ENCODE measurements around the gene TNFRSF25. TPM values are rescaled to one million over a fixed set of nuclear protein-coding genes. Genes with fewer than 3 reads are reported as not detected.

The TNFRSF25 gene
- total and polyA plus RNA-seq, 7 experiments from 2014 or later, result 17.3 to 352 (median 177) TPM

DNA sequence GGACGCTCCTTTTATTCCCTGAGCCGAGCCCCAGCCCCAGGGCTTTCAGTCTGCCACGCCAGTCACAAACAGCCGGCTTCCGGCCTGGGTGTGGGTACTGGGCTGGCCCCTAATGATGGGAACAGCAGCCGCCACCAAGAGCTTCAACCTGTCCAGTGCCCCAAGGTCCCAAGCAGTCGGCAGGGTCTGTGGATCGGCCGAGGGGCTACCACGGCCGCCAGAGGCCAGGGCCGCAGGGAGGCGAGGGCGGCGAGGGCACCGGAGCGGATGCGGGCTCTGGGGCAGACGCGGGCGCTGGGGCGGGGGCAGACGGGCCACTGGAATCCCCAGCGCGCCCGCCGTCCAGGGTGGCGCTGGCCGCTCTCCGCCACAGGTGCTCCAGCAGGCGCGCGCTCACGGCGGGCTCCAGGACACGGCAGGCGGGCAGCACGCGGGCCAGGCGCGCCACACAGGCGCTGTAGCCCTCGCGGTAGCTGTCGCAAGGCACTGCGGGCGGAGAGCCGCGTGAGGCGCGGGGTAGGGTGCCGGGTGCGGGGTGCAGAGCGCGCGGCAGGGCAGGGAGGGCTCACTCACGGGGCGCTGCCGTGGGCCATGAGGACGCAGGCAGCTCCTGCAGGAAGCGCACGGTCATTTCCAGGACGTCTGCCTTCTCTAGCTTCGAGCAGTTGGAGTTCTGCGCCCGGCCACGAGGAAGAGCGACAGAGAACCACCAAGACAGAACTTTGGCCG is 47.1 kb downstream of the TNFRSF25 start:
- intact Hi-C loops (cut with micrococcal nuclease), result no loop called here
- Mint-ChIP-seq H3K4me1 (peaks cover 3 to 18% (median 9%) of the 10 kb centered on the region in 7 donors), H3K36me3 (no peaks in the 10 kb centered on the region), H3K27me3 (peaks cover 51 to 80% (median 57%) of the 10 kb centered on the region in 5 donors), H3K4me3 (peak overlapping the region in 7 of 10 donors; percentile 25 to 77 (median 65)), H3K27ac (no peak overlapping the region), H3K9me3 (no peaks in the 10 kb centered on the region)
- ATAC-seq, result no peak
- POLR2A ChIA-PET, result interaction anchor here (1.4 kb wide), 1 partner anchor 14 kb away, joined by 3 read pairs; no protein-coding TSS in a partner anchor
- Histone ChIP-seq H3K36me3 (ENCODE audit: control insufficient read depth in 2 of 3, insufficient read depth in 3 of 3, low read length in 3 of 3) (no peaks in the 10 kb centered on the region), H3K27me3 (ENCODE audit: control insufficient read depth in 2 of 2, insufficient read depth in 2 of 2, low read length in 2 of 2) (peaks cover 5 to 35% of the 10 kb centered on the region in 2 donors), H3K4me3 (ENCODE audit: low read length) (no peak overlapping the region), H3K27ac (ENCODE audit: low read depth, low read length) (no peak overlapping the region), H3K9me3 (ENCODE audit: control insufficient read depth in 2 of 3, low read length in 3 of 3) (no peaks in the 10 kb centered on the region), H3K4me1 (ENCODE audit: control insufficient read depth in 2 of 2, insufficient read depth in 2 of 2, low read length in 2 of 2) (peaks cover 11 to 20% of the 10 kb centered on the region in 2 donors)
- CTCF ChIA-PET, result interaction anchor here (0.6 kb wide), 1 partner anchor 66 kb away, joined by 3 read pairs; no protein-coding TSS in a partner anchor
- DNase-seq, result no peak

DNA sequence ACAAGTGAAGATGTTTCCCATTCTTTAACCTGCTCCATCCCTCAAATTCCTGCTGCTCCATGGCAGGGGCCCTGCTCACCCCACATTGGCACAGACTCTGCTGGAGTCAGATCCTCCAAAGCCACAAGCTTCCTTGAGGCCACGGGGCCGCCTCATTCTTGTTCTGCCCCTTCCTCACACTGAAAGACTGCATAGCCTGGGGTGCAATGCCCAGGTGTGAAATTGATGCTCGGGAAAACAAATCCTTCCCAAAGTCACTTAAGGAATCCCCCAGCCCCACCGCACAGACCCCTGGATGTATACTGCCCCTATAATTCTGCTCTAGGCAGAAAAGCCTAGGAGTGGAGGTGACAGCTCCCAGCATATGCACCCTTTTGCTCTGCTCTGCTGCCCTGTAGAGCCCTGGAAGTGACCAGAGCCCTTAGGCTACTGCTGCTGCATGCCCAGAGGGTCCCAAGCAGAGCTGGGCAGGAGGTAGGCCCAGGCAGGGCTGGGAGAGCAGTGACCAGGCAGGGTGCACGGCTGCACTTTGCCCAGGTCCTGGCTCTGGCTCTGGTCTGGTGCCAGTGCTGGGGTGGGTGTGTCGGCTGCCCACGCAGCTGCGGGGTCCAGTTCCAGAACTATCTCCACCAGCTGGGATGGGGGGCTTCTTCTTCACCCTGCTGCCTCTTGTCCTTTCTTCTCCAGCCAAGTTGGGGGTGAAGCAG is 47.9 kb downstream of the TNFRSF25 start:
- Histone ChIP-seq H3K9me3 (ENCODE audit: control insufficient read depth in 2 of 3, low read length in 3 of 3) (no peaks in the 10 kb centered on the region), H3K4me1 (ENCODE audit: control insufficient read depth in 2 of 2, insufficient read depth in 2 of 2, low read length in 2 of 2) (peaks cover 4 to 14% of the 10 kb centered on the region in 2 donors), H3K27me3 (ENCODE audit: control insufficient read depth in 2 of 2, insufficient read depth in 2 of 2, low read length in 2 of 2) (peaks cover 5 to 31% of the 10 kb centered on the region in 2 donors), H3K36me3 (ENCODE audit: control insufficient read depth in 2 of 3, insufficient read depth in 3 of 3, low read length in 3 of 3) (no peaks in the 10 kb centered on the region), H3K27ac (ENCODE audit: low read depth, low read length) (no peak overlapping the region), H3K4me3 (ENCODE audit: low read length) (no peak overlapping the region)
- H3K36me3 Mint-ChIP-seq, result no peaks in the 10 kb centered on the region
- no peak overlapping the region for H3K27ac Mint-ChIP-seq
- peak overlapping the region in 2 of 10 donors; percentile 7 to 77 for H3K4me3 Mint-ChIP-seq
- H3K27me3 Mint-ChIP-seq, result peaks cover 49 to 80% (median 56%) of the 10 kb centered on the region in 5 donors
- ChIA-PET CTCF (no interaction called here), POLR2A (interaction anchor here (0.5 kb wide), 2 partner anchors 177 to 469 kb away, joined by 3 read pairs; no protein-coding TSS in a partner anchor)
- no peak for ATAC-seq
- H3K4me1 Mint-ChIP-seq, result peaks cover 3 to 17% (median 7%) of the 10 kb centered on the region in 7 donors
- H3K9me3 Mint-ChIP-seq, result no peaks in the 10 kb centered on the region
- intact Hi-C loops (cut with micrococcal nuclease), result no loop called here
- DNase-seq, result no peak

DNA sequence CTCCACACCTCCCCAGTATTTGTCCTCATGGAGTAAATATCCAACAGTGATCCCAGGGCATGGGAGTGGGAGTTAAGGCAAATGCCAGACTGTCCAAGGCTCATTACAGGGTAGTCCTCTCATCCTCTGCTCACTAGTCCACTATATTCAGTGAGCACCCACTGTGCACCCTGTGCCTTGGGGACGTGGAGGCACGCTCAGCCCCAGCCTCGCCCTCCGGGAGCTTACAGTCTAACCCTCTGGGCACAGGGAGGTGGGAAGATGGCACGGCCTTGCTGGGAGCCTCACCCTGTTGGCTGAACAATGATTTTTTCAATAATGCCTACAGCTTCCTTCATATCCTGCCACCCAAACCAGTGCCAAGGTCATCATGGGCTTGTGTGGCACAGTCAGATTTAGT is 49.1 kb downstream of the TNFRSF25 start:
- no peak overlapping the region for H3K4me3 Mint-ChIP-seq
- DNase-seq (no peak), ATAC-seq (no peak)
- H3K36me3 Mint-ChIP-seq, result no peaks in the 10 kb centered on the region
- ChIA-PET CTCF (interaction anchor here (1.3 to 1.7 kb wide), 2 partner anchors 10 to 22 kb away, joined by 4 to 5 read pairs; no protein-coding TSS in a partner anchor), POLR2A (no interaction called here)
- H3K27me3 Mint-ChIP-seq, result peaks cover 54 to 73% (median 57%) of the 10 kb centered on the region in 5 donors
- Histone ChIP-seq H3K27me3 (ENCODE audit: control insufficient read depth in 2 of 2, insufficient read depth in 2 of 2, low read length in 2 of 2) (peaks cover 5 to 31% of the 10 kb centered on the region in 2 donors), H3K27ac (ENCODE audit: low read depth, low read length) (no peak overlapping the region), H3K4me1 (ENCODE audit: control insufficient read depth in 2 of 2, insufficient read depth in 2 of 2, low read length in 2 of 2) (peaks cover 4 to 14% of the 10 kb centered on the region in 2 donors), H3K9me3 (ENCODE audit: control insufficient read depth in 2 of 3, low read length in 3 of 3) (no peaks in the 10 kb centered on the region), H3K4me3 (ENCODE audit: low read length) (no peak overlapping the region), H3K36me3 (ENCODE audit: control insufficient read depth in 2 of 3, insufficient read depth in 3 of 3, low read length in 3 of 3) (no peaks in the 10 kb centered on the region)
- no peak overlapping the region for H3K27ac Mint-ChIP-seq
- no peaks in the 10 kb centered on the region for H3K9me3 Mint-ChIP-seq
- intact Hi-C loops (cut with micrococcal nuclease), result no loop called here
- H3K4me1 Mint-ChIP-seq, result peaks cover 3 to 16% (median 7%) of the 10 kb centered on the region in 7 donors

DNA sequence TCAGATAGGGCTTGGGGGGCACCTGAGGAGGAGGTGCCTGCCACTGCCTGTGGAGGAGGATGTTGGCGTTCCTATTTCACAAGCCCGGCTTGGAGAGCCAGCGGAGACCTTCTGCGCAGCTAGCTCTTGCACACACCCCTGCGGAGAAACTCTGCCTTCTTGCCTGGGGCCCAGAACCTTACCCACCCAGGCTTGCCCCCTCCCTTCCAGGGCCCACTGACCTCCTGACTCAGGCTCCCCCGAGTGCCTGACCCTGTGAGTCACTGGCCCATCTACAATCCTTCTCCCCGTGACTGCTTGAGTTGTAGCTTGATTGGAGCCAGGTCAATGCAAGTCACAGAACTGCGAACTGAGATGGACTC is 49.7 kb downstream of the TNFRSF25 start:
- ChIA-PET CTCF (interaction anchor here (1.3 to 1.7 kb wide), 2 partner anchors 10 to 22 kb away, joined by 4 to 5 read pairs; no protein-coding TSS in a partner anchor), POLR2A (no interaction called here)
- Histone ChIP-seq H3K27ac (ENCODE audit: low read depth, low read length) (no peak overlapping the region), H3K36me3 (ENCODE audit: control insufficient read depth in 2 of 3, insufficient read depth in 3 of 3, low read length in 3 of 3) (no peaks in the 10 kb centered on the region), H3K4me1 (ENCODE audit: control insufficient read depth in 2 of 2, insufficient read depth in 2 of 2, low read length in 2 of 2) (peaks cover 4 to 14% of the 10 kb centered on the region in 2 donors), H3K9me3 (ENCODE audit: control insufficient read depth in 2 of 3, low read length in 3 of 3) (no peaks in the 10 kb centered on the region), H3K27me3 (ENCODE audit: control insufficient read depth in 2 of 2, insufficient read depth in 2 of 2, low read length in 2 of 2) (peaks cover 5 to 27% of the 10 kb centered on the region in 2 donors), H3K4me3 (ENCODE audit: low read length) (no peak overlapping the region)
- peaks cover 3 to 11% (median 7%) of the 10 kb centered on the region in 7 donors for H3K4me1 Mint-ChIP-seq
- DNase-seq (no peak), ATAC-seq (no peak)
- H3K36me3 Mint-ChIP-seq, result no peaks in the 10 kb centered on the region
- H3K9me3 Mint-ChIP-seq, result no peaks in the 10 kb centered on the region
- intact Hi-C loops (cut with micrococcal nuclease), result no loop called here
- H3K27me3 Mint-ChIP-seq, result peaks cover 47 to 69% (median 51%) of the 10 kb centered on the region in 5 donors
- no peak overlapping the region for H3K27ac Mint-ChIP-seq
- H3K4me3 Mint-ChIP-seq, result no peak overlapping the region

DNA sequence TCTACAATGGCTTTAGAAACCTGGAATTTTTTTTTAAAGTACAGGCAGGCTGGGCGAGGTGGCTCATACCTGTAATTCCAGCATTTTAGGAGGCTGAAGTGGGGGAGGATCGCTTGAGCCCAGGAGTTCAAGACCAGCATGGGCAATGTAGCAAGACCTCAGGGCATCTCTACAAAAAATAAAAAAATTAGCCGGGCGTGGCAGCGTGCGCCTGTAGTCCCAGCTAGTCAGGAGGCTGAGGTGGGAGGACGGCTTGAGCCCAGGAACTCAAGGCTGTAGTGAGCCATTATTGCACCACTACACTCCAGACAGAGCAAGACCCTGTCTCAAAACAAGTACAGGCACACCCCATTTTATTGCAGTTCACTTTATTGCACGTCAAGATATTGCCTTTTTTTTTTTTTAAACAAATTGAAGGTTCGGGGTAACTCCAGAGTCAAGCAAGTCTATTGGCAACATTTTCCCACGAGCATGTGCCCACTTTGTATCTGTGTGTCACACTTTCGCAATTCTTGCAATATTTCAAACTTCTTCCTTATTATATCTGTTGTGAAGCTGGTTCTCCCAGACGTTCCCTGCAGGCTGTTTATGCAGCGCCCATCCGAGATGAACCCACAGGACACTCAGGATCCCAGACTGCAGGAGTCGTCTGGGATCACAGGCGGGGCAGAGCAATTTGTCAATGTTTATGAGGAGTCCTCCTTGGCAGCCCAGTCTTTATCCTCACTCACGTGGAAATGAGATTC is 50.9 kb downstream of the TNFRSF25 start:
- ATAC-seq (no peak), DNase-seq (no peak)
- Histone ChIP-seq H3K27ac (ENCODE audit: low read depth, low read length) (no peak overlapping the region), H3K4me1 (ENCODE audit: control insufficient read depth in 2 of 2, insufficient read depth in 2 of 2, low read length in 2 of 2) (peaks cover 4 to 9% of the 10 kb centered on the region in 2 donors), H3K4me3 (ENCODE audit: low read length) (no peak overlapping the region), H3K9me3 (ENCODE audit: control insufficient read depth in 2 of 3, low read length in 3 of 3) (no peaks in the 10 kb centered on the region), H3K36me3 (ENCODE audit: control insufficient read depth in 2 of 3, insufficient read depth in 3 of 3, low read length in 3 of 3) (no peaks in the 10 kb centered on the region), H3K27me3 (ENCODE audit: control insufficient read depth in 2 of 2, insufficient read depth in 2 of 2, low read length in 2 of 2) (peaks cover 5 to 27% of the 10 kb centered on the region in 2 donors)
- no peak overlapping the region for H3K27ac Mint-ChIP-seq
- intact Hi-C loops (cut with micrococcal nuclease), result no loop called here
- peak overlapping the region in 1 of 10 donors; percentile 19 for H3K4me3 Mint-ChIP-seq
- H3K4me1 Mint-ChIP-seq, result peaks cover 3 to 11% (median 4%) of the 10 kb centered on the region in 7 donors
- peaks cover 41 to 66% (median 45%) of the 10 kb centered on the region in 5 donors for H3K27me3 Mint-ChIP-seq
- no peaks in the 10 kb centered on the region for H3K9me3 Mint-ChIP-seq
- ChIA-PET CTCF (interaction anchor here (1.6 to 1.7 kb wide), 2 partner anchors 8 to 23 kb away, joined by 4 to 6 read pairs; no protein-coding TSS in a partner anchor), POLR2A (interaction anchor here (0.8 kb wide), 1 partner anchor 50 kb away, joined by 3 read pairs; no protein-coding TSS in a partner anchor)
- H3K36me3 Mint-ChIP-seq, result no peaks in the 10 kb centered on the region

DNA sequence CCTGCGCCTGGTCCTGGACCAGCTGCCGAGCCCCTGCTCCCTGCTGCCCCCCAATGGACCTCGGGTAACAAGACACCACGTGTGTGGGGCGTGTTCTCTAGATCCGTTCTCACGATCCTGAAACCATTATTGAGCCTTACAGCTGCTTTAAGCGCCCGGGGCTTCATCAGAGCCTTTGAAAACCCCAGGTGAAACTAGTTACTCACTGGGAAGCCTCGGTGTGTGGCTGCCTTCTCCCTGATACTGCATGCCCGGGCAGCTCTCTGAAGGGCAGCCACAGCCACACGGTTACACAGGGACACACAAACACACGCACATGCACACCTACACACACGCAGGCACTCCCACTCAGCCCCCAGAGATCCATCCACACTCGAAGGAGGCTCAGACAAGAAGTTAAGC is 51.5 kb downstream of the TNFRSF25 start:
- ChIA-PET CTCF (interaction anchor here (1.6 kb wide), 1 partner anchor 9 kb away, joined by 6 read pairs; no protein-coding TSS in a partner anchor), POLR2A (interaction anchor here (0.8 kb wide), 1 partner anchor 50 kb away, joined by 3 read pairs; no protein-coding TSS in a partner anchor)
- DNase-seq, result peak in 2 of 9 donors; percentile 43 to 44
- intact Hi-C loops (cut with micrococcal nuclease), result no loop called here
- H3K36me3 ChIP-seq (ENCODE audit: control insufficient read depth in 2 of 3, insufficient read depth in 3 of 3, low read length in 3 of 3), result no peaks in the 10 kb centered on the region
- no peaks in the 10 kb centered on the region for H3K9me3 ChIP-seq (ENCODE audit: control insufficient read depth in 2 of 3, low read length in 3 of 3)
- H3K4me1 ChIP-seq (ENCODE audit: control insufficient read depth in 2 of 2, insufficient read depth in 2 of 2, low read length in 2 of 2), result peaks cover 4 to 6% of the 10 kb centered on the region in 2 donors
- H3K27ac ChIP-seq (ENCODE audit: low read depth, low read length), result no peak overlapping the region
- peak; percentile 74 for ATAC-seq
- peaks cover 41 to 63% (median 45%) of the 10 kb centered on the region in 5 donors for H3K27me3 Mint-ChIP-seq
- no peaks in the 10 kb centered on the region for H3K9me3 Mint-ChIP-seq
- H3K27ac Mint-ChIP-seq, result no peak overlapping the region
- H3K27me3 ChIP-seq (ENCODE audit: control insufficient read depth in 2 of 2, insufficient read depth in 2 of 2, low read length in 2 of 2), result peaks cover 5 to 27% of the 10 kb centered on the region in 2 donors
- H3K4me3 ChIP-seq (ENCODE audit: low read length), result no peak overlapping the region
- no peaks in the 10 kb centered on the region for H3K36me3 Mint-ChIP-seq
- peak overlapping the region in 4 of 10 donors; percentile 19 to 54 (median 36) for H3K4me3 Mint-ChIP-seq
- H3K4me1 Mint-ChIP-seq, result peaks cover 3 to 11% (median 4%) of the 10 kb centered on the region in 7 donors

Data from naive thymus-derived CD4-positive, alpha-beta T cell (primary cell).